Endodermal cell (in vitro differentiated cells): ENCODE measurements around the gene SPRTN. TPM values are rescaled to one million over a fixed set of nuclear protein-coding genes. Genes with fewer than 3 reads are reported as not detected.

Source experiments
- DNase-seq: peaks from one replicate; pipeline ENCODE4 v3.0.0-alpha.2; 2017
- H3K27ac ChIP-seq: 2 replicates; pipeline ENCODE4 v1.5.1; 2013; ENCODE audit warnings: mild to moderate bottlenecking, low read depth, low read length, moderate library complexity
- H3K27me3 ChIP-seq: 2 replicates; pipeline ENCODE4 v1.6.1; 2013; ENCODE audit warnings: mild to moderate bottlenecking, low read length, moderate library complexity; ENCODE audit not compliant: insufficient read depth, control insufficient read depth, poor library complexity, severe bottlenecking
- H3K36me3 ChIP-seq: 2 replicates; pipeline ENCODE4 v1.7.0; 2013; ENCODE audit warnings: mild to moderate bottlenecking, low read length, moderate library complexity; ENCODE audit not compliant: control insufficient read depth, insufficient read depth
- H3K4me1 ChIP-seq: one replicate; pipeline ENCODE4 v1.7.0; 2013; ENCODE audit warnings: low read length; ENCODE audit not compliant: control insufficient read depth, insufficient read depth
- H3K4me3 ChIP-seq: 2 replicates; pipeline ENCODE4 v1.5.1; 2013; ENCODE audit warnings: mild to moderate bottlenecking, low read length, moderate library complexity
- H3K9ac ChIP-seq: 2 replicates; pipeline ENCODE4 v1.6.1; 2013; ENCODE audit warnings: mild to moderate bottlenecking, low read length, moderate library complexity; ENCODE audit not compliant: poor library complexity, severe bottlenecking; ENCODE audit errors: extremely low read depth
- H3K9me3 ChIP-seq: 2 replicates; pipeline ENCODE4 v1.6.1; 2013; ENCODE audit warnings: mild to moderate bottlenecking, low read length, moderate library complexity; ENCODE audit not compliant: control insufficient read depth
- H3K27ac Mint-ChIP-seq: 2 replicates; pipeline ENCODE4 v1.8.0; 2020; ENCODE audit warnings: mixed read lengths
- H3K27me3 Mint-ChIP-seq: 2 replicates; pipeline ENCODE4 v1.8.0; 2021; ENCODE audit warnings: mild to moderate bottlenecking, mixed read lengths; ENCODE audit not compliant: insufficient read depth
- H3K36me3 Mint-ChIP-seq: 2 replicates; pipeline ENCODE4 v1.8.0; 2020; ENCODE audit warnings: low read depth, mixed read lengths
- H3K4me1 Mint-ChIP-seq: 2 replicates; pipeline ENCODE4 v1.8.0; 2020; ENCODE audit warnings: mixed read lengths
- H3K4me3 Mint-ChIP-seq: 2 replicates; pipeline ENCODE4 v1.8.0; 2020; ENCODE audit warnings: mild to moderate bottlenecking, moderate library complexity, mixed read lengths
- H3K9me3 Mint-ChIP-seq: 2 replicates; pipeline ENCODE4 v1.8.0; 2020; ENCODE audit warnings: mild to moderate bottlenecking, mixed read lengths
- CTCF ChIP-seq: fragments of 200-600 bp; sonication (generic); conservative IDR thresholded peaks from 2 replicates; pipeline ENCODE4 v1.5.0; 2021; ENCODE audit warnings: antibody characterized with exemption, mild to moderate bottlenecking
- WGBS, 2 experiments: methylation state at CpG; one replicate each; pipeline versions ENCODE4 v1.1.5 to v1.1.7; 2013; ENCODE audit warnings: missing lambda C conversion rate in 2 of 2, mixed read lengths in 1 of 2; ENCODE audit not compliant: insufficient coverage in 1 of 2, insufficient read length in 1 of 2; 5-methylcytosine and 5-hydroxymethylcytosine counted together
- total RNA-seq, 2 donors: library from RNA; stranded (reverse); fragmentation: NEBNext Ultra II Directional in 1 of 2; extraction: Animal tissue kit (Norgen Biotek cat#: 25700) in 1 of 2; gene quantifications; 2 replicates in 1 of 2; 3 replicates in 1 of 2; pipeline ENCODE4 v1.2.1, GENCODE V29; 2021

Gene SPRTN
- total RNA-seq, 2 donors from 2014 or later = 12.4 to 20.4 TPM

DNA sequence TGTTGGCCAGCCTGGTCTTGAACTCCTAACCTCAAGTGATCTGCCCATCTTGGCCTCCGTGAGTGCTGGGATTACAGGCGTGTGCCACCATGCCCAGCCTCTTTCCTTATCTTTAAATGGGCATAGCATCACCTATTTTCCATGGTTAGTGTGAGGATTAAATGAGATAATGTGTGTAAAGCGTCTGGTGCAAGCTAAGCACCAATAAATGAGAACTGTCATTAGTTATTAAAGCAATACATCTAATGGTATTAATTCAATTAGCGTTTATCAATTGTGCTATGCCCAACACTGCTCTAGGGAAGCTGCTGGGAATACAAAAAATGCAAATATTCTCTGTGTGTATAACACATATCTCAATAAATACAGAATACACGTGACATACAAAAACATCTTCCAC is 10.5 kb upstream of the SPRTN start:
- H3K27ac ChIP-seq = no peak overlapping the region
- DNase-seq = no peak
- Mint-ChIP-seq H3K4me1 (no peaks in the 10 kb centered on the region), H3K4me3 (no peak overlapping the region), H3K36me3 (no peaks in the 10 kb centered on the region), H3K9me3 (no peaks in the 10 kb centered on the region), H3K27ac (no peak overlapping the region), H3K27me3 (no peaks in the 10 kb centered on the region)
- 87% methylated on average over 5 of the region's 5 CpGs; no CpG with 5 or more reads in 1 of the 2 experiments for WGBS, 2 experiments
- H3K4me3 ChIP-seq = no peak overlapping the region
- H3K9ac ChIP-seq = no peak overlapping the region
- peaks cover 6% of the 10 kb centered on the region for H3K36me3 ChIP-seq
- H3K9me3 ChIP-seq = no peaks in the 10 kb centered on the region
- no peaks in the 10 kb centered on the region for H3K4me1 ChIP-seq
- H3K27me3 ChIP-seq = no peaks in the 10 kb centered on the region
- no peak for TF ChIP-seq CTCF

- H3K36me3 Mint-ChIP-seq = no peaks in the 10 kb centered on the region
- no peaks in the 10 kb centered on the region for H3K27me3 Mint-ChIP-seq
- DNase-seq = no peak
- Histone ChIP-seq H3K9me3 (no peaks in the 10 kb centered on the region), H3K36me3 (peaks cover 6% of the 10 kb centered on the region), H3K27me3 (no peaks in the 10 kb centered on the region), H3K4me1 (no peaks in the 10 kb centered on the region), H3K27ac (no peak overlapping the region), H3K4me3 (no peak overlapping the region), H3K9ac (no peak overlapping the region)
- no peak overlapping the region for H3K27ac Mint-ChIP-seq
- 96 to 100% methylated on average over 1 to 7 of the region's 7 CpGs for WGBS, 2 experiments
- TF ChIP-seq CTCF = no peak
- H3K4me1 Mint-ChIP-seq = peaks cover 10% of the 10 kb centered on the region
- no peaks in the 10 kb centered on the region for H3K9me3 Mint-ChIP-seq
- no peak overlapping the region for H3K4me3 Mint-ChIP-seq
Measured at GRCh38 chr1:231329483-231329882, 8.6 kb upstream of the SPRTN start.

- no peak overlapping the region for H3K9ac ChIP-seq
- Mint-ChIP-seq H3K9me3 (no peaks in the 10 kb centered on the region), H3K36me3 (peaks cover 3% of the 10 kb centered on the region), H3K4me3 (no peak overlapping the region), H3K4me1 (peaks cover 30% of the 10 kb centered on the region), H3K27ac (no peak overlapping the region), H3K27me3 (no peaks in the 10 kb centered on the region)
- peaks cover 5% of the 10 kb centered on the region for H3K4me1 ChIP-seq
- H3K9me3 ChIP-seq = no peaks in the 10 kb centered on the region
- H3K27ac ChIP-seq = no peak overlapping the region
- no peak for DNase-seq
- WGBS, 2 experiments = no CpG with 5 or more reads among the region's 1 CpG
- H3K36me3 ChIP-seq = peaks cover 6% of the 10 kb centered on the region
- peak overlapping the region; percentile 98 for H3K4me3 ChIP-seq
- H3K27me3 ChIP-seq = no peaks in the 10 kb centered on the region
- no peak for TF ChIP-seq CTCF
Measured at GRCh38 chr1:231332761-231333160, 5.3 kb upstream of the SPRTN start.
